Astrocyte (in vitro differentiated cells and primary cell): Measurements from ENCODE around the gene ELP2. TPM values are rescaled to one million over a fixed set of nuclear protein-coding genes. Genes with fewer than 3 reads are reported as not detected.

Source experiments
- DNase-seq: peaks from one replicate; pipeline ENCODE4 v3.0.0-alpha.2; 2010; ENCODE audit warnings: low read depth
- FAIRE-seq: peaks from 2 replicates; lab custom pipeline; 2011; peaks lifted over from hg19 to GRCh38; lab: Jason Lieb, UNC
- H2AFZ ChIP-seq: 2 replicates; pipeline ENCODE4 v1.6.0; 2012; ENCODE audit warnings: low read depth, low read length, inconsistent platforms
- H3K27ac ChIP-seq: 2 replicates; pipeline ENCODE4 v1.5.1; 2011; ENCODE audit warnings: low read depth, low read length, inconsistent platforms
- H3K27me3 ChIP-seq: 2 replicates; pipeline ENCODE4 v1.6.0; 2011; ENCODE audit warnings: low read length, inconsistent platforms; ENCODE audit not compliant: insufficient read depth
- H3K36me3 ChIP-seq: 2 replicates; pipeline ENCODE4 v1.5.1; 2011; ENCODE audit warnings: low read length, inconsistent platforms; ENCODE audit not compliant: insufficient read depth
- H3K4me1 ChIP-seq: 2 replicates; pipeline ENCODE4 v1.5.1; 2011; ENCODE audit warnings: low read length, inconsistent platforms; ENCODE audit not compliant: insufficient read depth
- H3K4me2 ChIP-seq: 2 replicates; pipeline ENCODE4 v1.6.0; 2012; ENCODE audit warnings: low read length, inconsistent platforms
- H3K4me3 ChIP-seq: 2 replicates; pipeline ENCODE4 v1.5.1; 2011; ENCODE audit warnings: low read depth, mild to moderate bottlenecking, low read length, inconsistent platforms; ENCODE audit not compliant: insufficient read depth
- H3K79me2 ChIP-seq: 2 replicates; pipeline ENCODE4 v1.6.0; 2012; ENCODE audit warnings: mild to moderate bottlenecking, low read length, inconsistent platforms; ENCODE audit not compliant: insufficient read depth
- H3K9ac ChIP-seq: 2 replicates; pipeline ENCODE4 v1.6.0; 2012; ENCODE audit warnings: mild to moderate bottlenecking, low read length, inconsistent platforms
- H3K9me3 ChIP-seq: 2 replicates; pipeline ENCODE4 v1.5.1; 2012; ENCODE audit warnings: low read depth, mild to moderate bottlenecking, low read length, inconsistent platforms; ENCODE audit not compliant: insufficient read depth
- H4K20me1 ChIP-seq: 2 replicates; pipeline ENCODE4 v1.6.0; 2012; ENCODE audit warnings: low read length, inconsistent platforms; ENCODE audit not compliant: insufficient read depth
- H3K27ac Mint-ChIP-seq: one replicate; pipeline ENCODE4 v1.8.0; 2021; ENCODE audit warnings: mild to moderate bottlenecking, mixed read lengths; ENCODE audit not compliant: unreplicated experiment
- H3K27me3 Mint-ChIP-seq: one replicate; pipeline ENCODE4 v1.8.0; 2021; ENCODE audit warnings: low read depth, mixed read lengths; ENCODE audit not compliant: unreplicated experiment
- H3K36me3 Mint-ChIP-seq: one replicate; pipeline ENCODE4 v1.8.0; 2021; ENCODE audit warnings: low read depth, mixed read lengths; ENCODE audit not compliant: unreplicated experiment
- H3K4me1 Mint-ChIP-seq: one replicate; pipeline ENCODE4 v1.8.0; 2021; ENCODE audit warnings: low read depth, mixed read lengths; ENCODE audit not compliant: unreplicated experiment
- H3K4me3 Mint-ChIP-seq: one replicate; pipeline ENCODE4 v1.8.0; 2021; ENCODE audit warnings: mild to moderate bottlenecking, moderate library complexity, mixed read lengths; ENCODE audit not compliant: unreplicated experiment
- H3K9me3 Mint-ChIP-seq: one replicate; pipeline ENCODE4 v1.8.0; 2021; ENCODE audit warnings: mild to moderate bottlenecking, mixed read lengths; ENCODE audit not compliant: unreplicated experiment
- EZH2 ChIP-seq: IDR thresholded peaks from 2 replicates; pipeline ENCODE4 v1.6.1; 2012; ENCODE audit warnings: mild to moderate bottlenecking, low read length, inconsistent platforms; ENCODE audit not compliant: insufficient read depth
- total RNA-seq: library from RNA; stranded (reverse); gene quantifications from 2 replicates; pipeline ENCODE4 v1.2.1, GENCODE V29; 2021
- TF ChIP-seq, protein P1 (sequence below): IDR thresholded peaks from 2 replicates; pipeline ENCODE4 v1.5.1; 2011; ENCODE audit warnings: low read depth, mild to moderate bottlenecking, inconsistent platforms, low read length, moderate library complexity; ENCODE audit not compliant: insufficient read depth

Gene ELP2
- total RNA-seq, 1 donor from 2014 or later = 99.8 TPM

DNA sequence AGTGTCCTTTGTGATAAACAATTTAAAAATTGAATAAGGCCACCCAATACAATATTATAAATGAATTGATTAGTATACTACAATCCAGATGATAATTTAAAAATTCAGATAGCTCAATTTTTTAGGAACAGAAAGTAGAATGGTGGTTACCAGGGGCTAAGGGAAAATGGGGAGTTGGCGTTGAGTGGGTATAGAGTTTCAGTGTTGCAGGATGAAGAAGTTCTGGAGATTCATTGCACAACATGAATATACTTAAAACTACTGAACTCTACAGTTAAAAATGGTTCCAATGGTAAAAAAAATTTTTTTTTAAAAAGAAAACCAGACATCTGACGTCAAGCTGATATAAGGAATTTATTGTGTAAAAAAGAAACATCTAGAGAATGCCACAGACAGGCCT, 21.5 kb upstream of the ELP2 start:
- no peak for FAIRE-seq
- Mint-ChIP-seq H3K27ac (no peak overlapping the region), H3K36me3 (no peaks in the 10 kb centered on the region), H3K27me3 (no peaks in the 10 kb centered on the region), H3K4me1 (no peaks in the 10 kb centered on the region), H3K4me3 (no peak overlapping the region), H3K9me3 (peaks cover 3% of the 10 kb centered on the region)
- Histone ChIP-seq H3K27ac (no peak overlapping the region), H3K79me2 (no peaks in the 10 kb centered on the region), H3K4me1 (no peaks in the 10 kb centered on the region), H4K20me1 (no peaks in the 10 kb centered on the region), H3K36me3 (peaks cover 5% of the 10 kb centered on the region), H3K27me3 (no peaks in the 10 kb centered on the region), H3K4me2 (no peak overlapping the region), H3K9ac (no peak overlapping the region), H3K9me3 (no peaks in the 10 kb centered on the region), H2AFZ (no peak overlapping the region), H3K4me3 (no peak overlapping the region)
- no peak for DNase-seq
- no peak for TF ChIP-seq EZH2
- TF ChIP-seq, protein P1, sequence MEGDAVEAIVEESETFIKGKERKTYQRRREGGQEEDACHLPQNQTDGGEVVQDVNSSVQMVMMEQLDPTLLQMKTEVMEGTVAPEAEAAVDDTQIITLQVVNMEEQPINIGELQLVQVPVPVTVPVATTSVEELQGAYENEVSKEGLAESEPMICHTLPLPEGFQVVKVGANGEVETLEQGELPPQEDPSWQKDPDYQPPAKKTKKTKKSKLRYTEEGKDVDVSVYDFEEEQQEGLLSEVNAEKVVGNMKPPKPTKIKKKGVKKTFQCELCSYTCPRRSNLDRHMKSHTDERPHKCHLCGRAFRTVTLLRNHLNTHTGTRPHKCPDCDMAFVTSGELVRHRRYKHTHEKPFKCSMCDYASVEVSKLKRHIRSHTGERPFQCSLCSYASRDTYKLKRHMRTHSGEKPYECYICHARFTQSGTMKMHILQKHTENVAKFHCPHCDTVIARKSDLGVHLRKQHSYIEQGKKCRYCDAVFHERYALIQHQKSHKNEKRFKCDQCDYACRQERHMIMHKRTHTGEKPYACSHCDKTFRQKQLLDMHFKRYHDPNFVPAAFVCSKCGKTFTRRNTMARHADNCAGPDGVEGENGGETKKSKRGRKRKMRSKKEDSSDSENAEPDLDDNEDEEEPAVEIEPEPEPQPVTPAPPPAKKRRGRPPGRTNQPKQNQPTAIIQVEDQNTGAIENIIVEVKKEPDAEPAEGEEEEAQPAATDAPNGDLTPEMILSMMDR = no peak

DNA sequence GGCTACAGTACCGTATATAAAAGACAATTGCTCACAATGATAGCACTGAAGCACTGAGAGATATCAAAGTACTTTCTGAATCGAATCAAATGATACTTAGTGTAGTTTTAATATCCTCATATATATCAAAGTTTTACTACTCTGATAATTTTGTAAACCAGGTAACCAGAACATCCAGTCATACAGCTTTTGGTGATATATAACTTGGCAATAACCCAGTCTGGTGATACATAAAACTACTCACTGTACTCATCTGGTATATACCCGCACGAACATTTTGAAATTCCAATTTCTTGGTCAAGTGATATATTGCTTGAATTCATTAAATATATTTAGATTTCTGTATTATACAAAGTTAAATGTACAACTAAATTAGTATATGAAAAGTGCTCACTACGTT, 21.1 kb upstream of the ELP2 start:
- Histone ChIP-seq H3K4me1 (no peaks in the 10 kb centered on the region), H2AFZ (no peak overlapping the region), H3K79me2 (no peaks in the 10 kb centered on the region), H3K4me2 (no peak overlapping the region), H3K4me3 (no peak overlapping the region), H3K9ac (no peak overlapping the region), H3K27ac (no peak overlapping the region), H4K20me1 (no peaks in the 10 kb centered on the region), H3K27me3 (no peaks in the 10 kb centered on the region), H3K9me3 (no peaks in the 10 kb centered on the region), H3K36me3 (peaks cover 8% of the 10 kb centered on the region)
- no peaks in the 10 kb centered on the region for H3K4me1 Mint-ChIP-seq
- no peaks in the 10 kb centered on the region for H3K27me3 Mint-ChIP-seq
- FAIRE-seq (no peak), DNase-seq (no peak)
- H3K36me3 Mint-ChIP-seq = no peaks in the 10 kb centered on the region
- H3K9me3 Mint-ChIP-seq = peaks cover 3% of the 10 kb centered on the region
- H3K4me3 Mint-ChIP-seq = no peak overlapping the region
- TF ChIP-seq EZH2 = no peak
- TF ChIP-seq, protein P1 = no peak
- H3K27ac Mint-ChIP-seq = no peak overlapping the region

DNA sequence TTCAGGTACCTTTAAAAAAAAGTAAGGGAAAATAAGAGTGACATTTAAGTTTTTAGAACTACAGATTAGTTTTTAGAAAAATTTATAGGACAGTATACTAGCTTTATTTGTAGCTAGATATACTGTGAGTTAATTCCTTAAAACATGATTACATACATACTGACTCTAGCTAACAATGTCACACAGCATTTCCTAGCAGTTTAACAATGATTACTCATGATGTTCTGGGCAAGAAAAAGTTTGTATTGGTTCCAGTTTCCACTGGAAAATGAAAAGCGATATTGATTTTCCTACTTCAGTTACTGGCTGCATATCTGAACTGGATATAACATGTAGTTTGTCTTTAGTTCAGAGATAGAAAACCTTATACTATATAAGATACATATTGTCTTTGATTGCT, 20.0 kb upstream of the ELP2 start:
- Mint-ChIP-seq H3K4me1 (no peaks in the 10 kb centered on the region), H3K4me3 (no peak overlapping the region), H3K36me3 (peaks cover under 1% of the 10 kb centered on the region), H3K27me3 (no peaks in the 10 kb centered on the region), H3K9me3 (no peaks in the 10 kb centered on the region), H3K27ac (no peak overlapping the region)
- H3K36me3 ChIP-seq = peaks cover 14% of the 10 kb centered on the region
- H3K9me3 ChIP-seq = no peaks in the 10 kb centered on the region
- no peak overlapping the region for H2AFZ ChIP-seq
- no peaks in the 10 kb centered on the region for H4K20me1 ChIP-seq
- DNase-seq (no peak), FAIRE-seq (no peak)
- H3K27ac ChIP-seq = no peak overlapping the region
- no peaks in the 10 kb centered on the region for H3K4me1 ChIP-seq
- H3K27me3 ChIP-seq = no peaks in the 10 kb centered on the region
- no peaks in the 10 kb centered on the region for H3K79me2 ChIP-seq
- H3K4me3 ChIP-seq = no peak overlapping the region
- no peak overlapping the region for H3K9ac ChIP-seq
- no peak overlapping the region for H3K4me2 ChIP-seq
- TF ChIP-seq EZH2 = no peak
- TF ChIP-seq, protein P1 = no peak
